D341Med (cell line): ENCODE measurements around the gene CELSR2.

ENCODE experiments used
- DNase-seq: peaks from one replicate; pipeline ENCODE4 v3.0.0; 2012; ENCODE audit warnings: low spot score

Gene CELSR2

DNA sequence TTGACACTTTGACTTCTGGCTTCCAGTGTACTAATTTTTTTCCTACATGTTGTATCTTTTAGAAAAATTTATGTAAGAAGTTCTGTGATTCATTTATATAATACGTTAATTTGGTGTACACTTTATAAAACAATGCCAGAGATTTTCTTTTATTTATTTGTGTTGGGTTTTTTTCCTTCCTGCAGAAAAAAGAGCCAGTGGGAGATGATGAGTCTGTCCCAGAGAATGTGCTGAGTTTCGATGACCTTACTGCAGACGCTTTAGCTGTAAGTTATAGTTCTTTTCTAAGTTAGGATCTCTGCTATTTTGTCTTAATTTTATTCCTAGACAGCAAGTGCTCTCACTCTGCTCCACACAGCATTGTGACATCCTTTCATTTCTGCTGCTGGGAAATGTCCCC is 21.2 kb upstream of the CELSR2 start:
- no peak for DNase-seq

- no peak for DNase-seq
These were observed 19.7 kb upstream of the CELSR2 start for GRCh38 chr1:109229531-109230127.

GRCh38 chr1:109231066-109231465 is 18.3 kb upstream of the CELSR2 start:
- DNase-seq: no peak

DNA sequence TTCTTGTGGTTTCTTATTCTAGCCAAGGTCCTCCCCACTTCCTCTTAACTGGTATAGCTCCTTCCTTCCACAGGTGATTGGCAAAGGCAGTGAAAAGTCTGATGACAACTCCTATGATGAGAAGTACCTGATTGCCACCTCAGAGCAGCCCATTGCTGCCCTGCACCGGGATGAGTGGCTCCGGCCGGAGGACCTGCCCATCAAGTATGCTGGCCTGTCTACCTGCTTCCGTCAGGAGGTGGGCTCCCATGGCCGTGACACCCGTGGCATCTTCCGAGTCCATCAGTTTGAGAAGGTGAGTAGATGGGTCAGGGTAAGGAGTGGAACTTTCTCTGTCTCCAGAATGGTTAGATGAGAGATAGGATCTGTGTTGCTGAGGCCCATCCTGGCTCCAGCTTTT is 14.2 kb upstream of the CELSR2 start:
- DNase-seq: no peak

DNA sequence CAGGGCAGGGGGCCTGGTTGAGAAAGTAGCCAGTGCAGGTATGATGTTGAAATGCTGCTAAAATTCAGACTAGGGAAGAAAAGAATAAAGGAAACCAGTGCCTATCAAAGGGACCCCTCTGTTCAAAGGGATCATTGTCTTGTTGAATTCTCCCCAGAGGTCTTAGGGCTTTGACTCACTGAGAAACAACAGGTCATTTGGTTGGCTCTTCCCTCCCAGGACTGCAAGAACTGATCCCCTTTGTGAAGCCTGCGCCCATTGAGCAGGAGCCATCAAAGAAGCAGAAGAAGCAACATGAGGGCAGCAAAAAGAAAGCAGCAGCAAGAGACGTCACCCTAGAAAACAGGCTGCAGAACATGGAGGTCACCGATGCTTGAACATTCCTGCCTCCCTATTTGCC is 11.8 kb upstream of the CELSR2 start:
- DNase-seq: no peak

GRCh38 chr1:109238382-109238781 is 11.0 kb upstream of the CELSR2 start:
- DNase-seq: no peak

- DNase-seq: no peak
These were observed 10.3 kb upstream of the CELSR2 start for GRCh38 chr1:109239047-109239408.

DNA sequence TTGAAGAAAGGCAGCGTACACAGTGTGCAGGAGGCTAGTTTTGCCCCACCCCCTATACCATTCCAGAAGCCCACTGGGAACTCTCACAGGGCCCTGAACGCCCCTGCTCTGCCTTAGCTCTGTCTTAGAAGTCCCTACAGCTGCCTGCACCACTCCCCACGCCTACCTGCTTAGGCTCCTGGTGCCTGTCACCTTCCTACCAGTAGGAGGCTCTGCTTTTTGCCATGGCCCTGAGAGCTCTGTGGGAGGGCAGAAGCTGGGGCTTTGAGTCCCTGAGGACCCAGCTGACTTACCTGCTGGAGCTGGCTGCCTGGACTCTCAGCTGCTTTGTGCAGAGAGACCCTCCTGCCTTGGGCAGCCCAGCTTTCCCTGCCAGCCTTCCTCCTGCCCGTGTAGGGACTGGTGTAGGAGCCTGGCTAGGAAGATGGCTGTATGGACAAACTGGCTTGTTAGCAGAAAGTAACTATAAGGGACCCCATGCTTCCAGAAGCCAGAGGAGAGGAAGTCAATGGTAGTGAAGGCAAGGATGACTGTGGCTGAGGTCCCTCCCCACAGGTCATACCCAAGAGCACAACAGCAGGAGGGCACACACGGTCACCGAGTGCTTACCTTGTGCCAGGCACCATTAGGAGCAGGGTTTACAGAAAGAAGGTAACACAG is 9.8 kb upstream of the CELSR2 start:
- DNase-seq: peak; percentile 80

DNA sequence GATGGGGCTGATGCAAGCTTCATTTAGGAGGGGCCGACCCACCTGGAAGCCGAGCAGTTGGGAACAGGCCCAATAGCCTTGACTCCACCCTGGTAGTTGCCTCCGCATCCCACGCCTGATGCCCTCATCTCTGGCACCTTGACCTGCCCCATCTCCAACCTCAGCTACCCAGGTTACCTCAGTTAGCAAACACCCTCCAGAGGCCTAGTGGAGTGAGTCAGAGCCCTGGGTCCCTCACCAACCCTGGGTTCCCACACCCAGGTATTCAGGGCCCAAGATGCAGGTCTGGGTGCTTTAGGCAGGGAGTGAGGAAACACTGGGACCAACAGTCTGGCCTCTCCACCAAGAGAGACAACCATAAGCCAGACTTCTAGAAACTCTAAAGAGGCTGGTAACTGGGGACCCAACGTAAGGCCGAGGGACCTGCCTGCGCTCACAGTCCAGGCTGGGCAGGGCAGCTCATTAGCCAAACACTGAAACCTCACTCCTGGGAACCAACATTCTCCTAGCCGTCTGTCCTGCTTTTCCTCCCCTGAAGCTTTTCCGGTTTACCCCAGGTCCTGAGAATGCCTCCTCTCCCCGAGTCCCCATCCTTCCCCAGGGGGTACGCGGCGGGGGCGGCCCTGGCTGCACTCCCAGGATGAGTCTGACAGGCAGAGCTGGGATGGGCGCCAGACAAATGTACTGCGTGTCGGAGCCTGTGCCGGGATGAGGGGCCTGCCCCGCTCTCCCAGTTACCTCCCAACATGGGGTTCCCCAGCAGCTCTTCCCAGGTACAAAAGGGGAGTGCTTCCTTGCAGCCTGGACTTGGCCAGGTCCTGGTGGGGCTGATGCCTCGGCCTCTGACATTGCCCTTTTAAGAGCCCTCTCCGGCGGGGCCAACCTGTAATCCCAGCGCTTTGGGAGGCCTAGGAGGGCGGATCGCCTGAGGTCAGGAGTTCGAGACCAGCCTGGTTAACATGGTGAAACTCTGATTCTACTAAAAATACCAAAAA is 8.9 kb upstream of the CELSR2 start:
- no peak for DNase-seq

GRCh38 chr1:109241344-109241743 is 8.0 kb upstream of the CELSR2 start:
- DNase-seq: no peak

GRCh38 chr1:109241841-109242345 is 7.4 kb upstream of the CELSR2 start:
- DNase-seq: no peak

- DNase-seq: no peak
These were observed 7.0 kb upstream of the CELSR2 start for GRCh38 chr1:109242387-109242786.

DNA sequence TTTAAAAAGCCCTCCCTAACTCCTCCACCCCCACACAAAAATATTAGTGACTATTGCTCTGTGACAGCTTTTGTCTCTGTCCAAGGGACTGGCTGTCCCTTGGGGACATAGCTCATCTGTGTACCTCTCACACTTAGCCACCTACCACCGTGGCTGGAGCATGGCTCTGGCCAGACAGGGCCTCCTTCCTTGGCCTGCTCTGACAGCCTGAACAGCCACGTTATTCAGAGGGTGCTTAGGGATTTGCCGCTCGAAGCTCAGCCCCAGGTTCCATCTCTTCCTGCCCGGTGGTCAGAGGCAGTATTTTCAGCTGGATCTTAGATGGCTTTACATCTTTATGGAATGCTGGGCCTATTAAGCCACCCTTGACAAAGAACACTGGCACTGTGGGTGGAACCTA is 6.1 kb upstream of the CELSR2 start:
- DNase-seq: no peak

- no peak for DNase-seq
These were observed 5.3 kb upstream of the CELSR2 start for GRCh38 chr1:109243860-109244552.

GRCh38 chr1:109246141-109246551 is 3.2 kb upstream of the CELSR2 start:
- DNase-seq: no peak

GRCh38 chr1:109247401-109248365 is 1.7 kb upstream of the CELSR2 start:
- no peak for DNase-seq

GRCh38 chr1:109248444-109248796 is 919 bp upstream of the CELSR2 start:
- no peak for DNase-seq

GRCh38 chr1:109249654-109250401 is 489 bp downstream of the CELSR2 start:
- DNase-seq: no peak

- no peak for DNase-seq
These were observed 1.3 kb downstream of the CELSR2 start for GRCh38 chr1:109250454-109251276.
